Sigmoid colon (tissue), 7 donors: ENCODE data around the gene RHBDF1. TPM values are rescaled to one million over a fixed set of nuclear protein-coding genes. Genes with fewer than 3 reads are reported as not detected.

Source experiments
- DNase-seq: peaks from one replicate; pipeline ENCODE4 v3.0.0-alpha.2; 2019
- H3K27ac ChIP-seq, 4 donors: fragments of 200-600 bp; sonication (generic); one replicate each; pipeline ENCODE4 v1.5.1; 2016 to 2019; ENCODE audit warnings: mild to moderate bottlenecking in 1 of 4
- H3K27me3 ChIP-seq, 3 donors: fragments of 200-600 bp; sonication (generic); one replicate each; pipeline ENCODE4 v1.5.1; 2019; ENCODE audit warnings: mild to moderate bottlenecking in 1 of 3
- H3K36me3 ChIP-seq, 4 donors: fragments of 200-600 bp; sonication (generic); one replicate each; pipeline ENCODE4 v1.5.1; 2016 to 2019
- H3K4me1 ChIP-seq, 4 donors: fragments of 200-600 bp; sonication (generic); one replicate each; pipeline ENCODE4 v1.5.1; 2017 to 2019
- H3K4me3 ChIP-seq, 4 donors: fragments of 200-600 bp; sonication (generic); one replicate each; pipeline ENCODE4 v1.5.1; 2017 to 2019; ENCODE audit warnings: mild to moderate bottlenecking in 2 of 4, moderate library complexity in 1 of 4
- H3K9me3 ChIP-seq, 4 donors: fragments of 200-600 bp in 3 of 4; sonication (generic) in 3 of 4; one replicate each; pipeline versions ENCODE4 v1.5.1 to v1.6.1; 2013 to 2019
- EP300 ChIP-seq, 4 donors: sonication (generic); formaldehyde crosslinking; IDR thresholded peaks; one replicate each; pipeline ENCODE4 v1.6.1; 2017; ENCODE audit warnings: antibody characterized with exemption in 4 of 4
- POLR2A ChIP-seq, 2 donors: fragments of 450-650 bp; IDR thresholded peaks; one replicate each; pipeline ENCODE4 v1.6.1; 2016; ENCODE audit warnings: antibody characterized with exemption in 2 of 2, mild to moderate bottlenecking in 2 of 2, moderate library complexity in 2 of 2
- POLR2AphosphoS5 ChIP-seq, 4 donors: sonication (generic); formaldehyde crosslinking; IDR thresholded peaks; one replicate each; pipeline ENCODE4 v1.6.1; 2017; ENCODE audit warnings: antibody characterized with exemption in 4 of 4
- WGBS, 2 donors: extraction: QIAGEN DNeasy Blood & Tissue Kit; methylation state at CpG; one replicate each; pipeline ENCODE4 v1.1.7; 2013; 5-methylcytosine and 5-hydroxymethylcytosine counted together
- intact Hi-C: fragments of 100-400 bp; cut with DNase I; formaldehyde crosslinking; loops from one replicate; pipeline ENCODE4 v1.15.1; 2023
- polyA plus RNA-seq, 3 donors: library from polyadenylated mRNA; stranded (reverse); fragments of 200-250 nt; gene quantifications; one replicate each; pipeline ENCODE4 v1.2.3, GENCODE V29; 2013
- total RNA-seq, 4 donors: library from RNA; depleted of rRNA; stranded (reverse); fragments of >200 nt; gene quantifications; one replicate each; pipeline ENCODE4 v1.1.0, GENCODE V29; 2016
- TF ChIP-seq, protein P1 (sequence below), 4 experiments: fragments of 450-650 bp in 3 of 4; fragments of 200-600 bp in 1 of 4; IDR thresholded peaks; one replicate each; pipeline ENCODE4 v1.5.1; 2016 to 2019; ENCODE audit warnings: antibody characterized with exemption in 4 of 4, mild to moderate bottlenecking in 3 of 4, moderate library complexity in 2 of 4
- donor health status: healthy with polysubstance abuse.
- donor health status: Bipolar disorder and iron deficiency.
- donor health status: healthy.

The RHBDF1 gene
- total and polyA plus RNA-seq, 7 donors: 6.0 to 42.1 (median 18.2) TPM

GRCh38 chr16:102060-102855 lies 29.8 kb upstream of the RHBDF1 start:
- peaks cover 0 to 17% (median 6%) of the 10 kb centered on the region in 4 donors for H3K36me3 ChIP-seq
- intact Hi-C loops: no loop called here
- H3K9me3 ChIP-seq: no peaks in the 10 kb centered on the region
- H3K4me1 ChIP-seq: peaks cover 0 to 16% (median 4%) of the 10 kb centered on the region in 4 donors
- H3K4me3 ChIP-seq: no peak overlapping the region
- TF ChIP-seq POLR2A (IDR thresholded peaks at IDR 0.05) (no peak), POLR2AphosphoS5 (IDR thresholded peaks at IDR 0.05) (peak in 2 of 4 donors; percentile 20 to 35)
- TF ChIP-seq, protein P1, sequence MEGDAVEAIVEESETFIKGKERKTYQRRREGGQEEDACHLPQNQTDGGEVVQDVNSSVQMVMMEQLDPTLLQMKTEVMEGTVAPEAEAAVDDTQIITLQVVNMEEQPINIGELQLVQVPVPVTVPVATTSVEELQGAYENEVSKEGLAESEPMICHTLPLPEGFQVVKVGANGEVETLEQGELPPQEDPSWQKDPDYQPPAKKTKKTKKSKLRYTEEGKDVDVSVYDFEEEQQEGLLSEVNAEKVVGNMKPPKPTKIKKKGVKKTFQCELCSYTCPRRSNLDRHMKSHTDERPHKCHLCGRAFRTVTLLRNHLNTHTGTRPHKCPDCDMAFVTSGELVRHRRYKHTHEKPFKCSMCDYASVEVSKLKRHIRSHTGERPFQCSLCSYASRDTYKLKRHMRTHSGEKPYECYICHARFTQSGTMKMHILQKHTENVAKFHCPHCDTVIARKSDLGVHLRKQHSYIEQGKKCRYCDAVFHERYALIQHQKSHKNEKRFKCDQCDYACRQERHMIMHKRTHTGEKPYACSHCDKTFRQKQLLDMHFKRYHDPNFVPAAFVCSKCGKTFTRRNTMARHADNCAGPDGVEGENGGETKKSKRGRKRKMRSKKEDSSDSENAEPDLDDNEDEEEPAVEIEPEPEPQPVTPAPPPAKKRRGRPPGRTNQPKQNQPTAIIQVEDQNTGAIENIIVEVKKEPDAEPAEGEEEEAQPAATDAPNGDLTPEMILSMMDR (IDR thresholded peaks at IDR 0.05): no peak
- peak; percentile 80 for DNase-seq
- H3K27me3 ChIP-seq: no peaks in the 10 kb centered on the region
- 81 to 87% methylated on average over 19 of the region's 19 CpGs for WGBS, 2 donors
- peak overlapping the region; percentile 43 to 62 (median 52) for H3K27ac ChIP-seq

DNA sequence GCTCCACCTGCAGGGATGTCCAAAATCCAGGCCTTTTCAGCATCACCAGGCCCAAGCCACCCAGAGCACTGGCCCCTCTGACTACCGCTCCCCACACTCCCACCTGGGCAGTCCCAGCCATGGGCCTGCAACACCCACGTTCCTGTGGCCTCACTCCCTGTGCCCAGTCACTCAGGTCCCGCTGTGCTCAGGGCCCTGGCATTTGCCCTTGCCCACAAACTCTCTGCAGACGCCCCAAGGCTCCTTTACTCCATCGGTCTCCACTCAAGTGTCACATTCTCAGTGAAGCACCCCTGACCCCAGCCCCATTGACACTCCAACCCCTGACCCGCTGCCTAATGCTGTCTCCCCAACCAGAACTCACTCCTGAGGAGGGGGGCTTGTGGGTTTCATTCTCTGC lies 29.2 kb upstream of the RHBDF1 start:
- TF ChIP-seq EP300 (IDR thresholded peaks at IDR 0.05): no peak
- H3K27me3 ChIP-seq: no peaks in the 10 kb centered on the region
- H3K4me1 ChIP-seq: peaks cover 0 to 17% (median 10%) of the 10 kb centered on the region in 4 donors
- intact Hi-C loops: no loop called here
- DNase-seq: no peak
- peaks cover 0 to 17% (median 6%) of the 10 kb centered on the region in 4 donors for H3K36me3 ChIP-seq
- no peak overlapping the region for H3K4me3 ChIP-seq
- WGBS, 2 donors: 92 to 93% methylated on average over 6 of the region's 6 CpGs
- H3K9me3 ChIP-seq: no peaks in the 10 kb centered on the region
- H3K27ac ChIP-seq: peak overlapping the region; percentile 43 to 62 (median 52)

GRCh38 chr16:100989-101388 lies 28.6 kb upstream of the RHBDF1 start:
- 91 to 92% methylated on average over 5 of the region's 5 CpGs for WGBS, 2 donors
- Histone ChIP-seq H3K36me3 (peaks cover 0 to 21% (median 6%) of the 10 kb centered on the region in 4 donors), H3K27ac (peak overlapping the region in 3 of 4 donors; percentile 43 to 62 (median 54)), H3K27me3 (no peaks in the 10 kb centered on the region), H3K9me3 (no peaks in the 10 kb centered on the region), H3K4me3 (no peak overlapping the region), H3K4me1 (peaks cover 0 to 17% (median 10%) of the 10 kb centered on the region in 4 donors)
- intact Hi-C loops: no loop called here
- no peak for TF ChIP-seq EP300 (IDR thresholded peaks at IDR 0.05)
- no peak for TF ChIP-seq POLR2A (IDR thresholded peaks at IDR 0.05)
- TF ChIP-seq, protein P1 (IDR thresholded peaks at IDR 0.05): no peak
- TF ChIP-seq POLR2AphosphoS5 (IDR thresholded peaks at IDR 0.05): no peak
- no peak for DNase-seq

DNA sequence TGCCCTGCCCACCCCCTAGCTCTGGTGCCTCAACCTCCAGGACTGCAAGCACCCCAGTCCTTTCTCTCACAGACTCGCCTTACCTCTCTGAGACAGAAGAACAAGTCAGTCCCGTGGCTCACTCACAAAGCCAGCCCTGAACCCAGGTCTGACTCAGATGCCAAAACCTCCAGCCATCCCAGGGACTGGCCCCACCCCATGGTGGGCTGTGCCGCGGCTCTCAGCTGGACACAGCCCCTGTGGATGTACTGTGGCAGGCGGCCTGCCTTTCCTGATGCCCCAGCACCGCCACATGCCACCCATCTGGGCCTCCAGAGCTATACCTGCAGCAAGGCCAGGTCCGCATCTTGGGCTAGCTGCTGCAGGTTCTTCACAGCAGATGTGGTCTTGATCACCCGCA lies 25.4 kb upstream of the RHBDF1 start:
- WGBS, 2 donors: 90 to 96% methylated on average over 8 of the region's 8 CpGs
- no peaks in the 10 kb centered on the region for H3K9me3 ChIP-seq
- H3K36me3 ChIP-seq: peaks cover 0 to 19% (median 6%) of the 10 kb centered on the region in 4 donors
- DNase-seq: no peak
- H3K27me3 ChIP-seq: no peaks in the 10 kb centered on the region
- H3K4me3 ChIP-seq: no peak overlapping the region
- peaks cover 0 to 17% (median 10%) of the 10 kb centered on the region in 4 donors for H3K4me1 ChIP-seq
- intact Hi-C loops: loop anchor here (1.0 kb wide), 1 partner anchor 33 kb away; no protein-coding TSS in a partner anchor
- H3K27ac ChIP-seq: no peak overlapping the region
- no peak for TF ChIP-seq POLR2AphosphoS5 (IDR thresholded peaks at IDR 0.05)
- no peak for TF ChIP-seq POLR2A (IDR thresholded peaks at IDR 0.05)
- no peak for TF ChIP-seq EP300 (IDR thresholded peaks at IDR 0.05)
- TF ChIP-seq, protein P1 (IDR thresholded peaks at IDR 0.05): no peak

GRCh38 chr16:96935-97381 lies 24.5 kb upstream of the RHBDF1 start:
- 10 to 12% methylated on average over 11 of the region's 11 CpGs for WGBS, 2 donors
- H3K27ac ChIP-seq: no peak overlapping the region
- no peaks in the 10 kb centered on the region for H3K27me3 ChIP-seq
- peaks cover 0 to 19% (median 12%) of the 10 kb centered on the region in 4 donors for H3K4me1 ChIP-seq
- H3K36me3 ChIP-seq: peaks cover 0 to 23% (median 6%) of the 10 kb centered on the region in 4 donors
- intact Hi-C loops: loop anchor here (1.0 kb wide), 1 partner anchor 32 kb away; no protein-coding TSS in a partner anchor
- H3K4me3 ChIP-seq: no peak overlapping the region
- DNase-seq: peak; percentile 95
- TF ChIP-seq POLR2AphosphoS5 (IDR thresholded peaks at IDR 0.05) (peak in 3 of 4 donors; percentile 16 to 63 (median 52)), POLR2A (IDR thresholded peaks at IDR 0.05) (no peak), EP300 (IDR thresholded peaks at IDR 0.05) (no peak)
- TF ChIP-seq, protein P1 (IDR thresholded peaks at IDR 0.05): peak; percentile 97 to 99 (median 98)
- H3K9me3 ChIP-seq: no peaks in the 10 kb centered on the region
